HG03025 (cell line): Measurements from ENCODE around the gene RFX2.

Experiments used
- ATAC-seq: cut with Tn5 transposase; IDR thresholded peaks from one replicate; pipeline ENCODE4 v1.9.1; 2021; ENCODE audit warnings: mild to moderate bottlenecking, moderate library complexity; ENCODE audit not compliant: unreplicated experiment, low FRiP score

The RFX2 gene

GRCh38 chr19:6061376-6062130 lies 48.7 kb downstream of the RFX2 start:
- no peak for ATAC-seq

- ATAC-seq: no peak
Measured at GRCh38 chr19:6060600-6061375, 49.5 kb downstream of the RFX2 start.

GRCh38 chr19:6059988-6060599 lies 50.2 kb downstream of the RFX2 start:
- no peak for ATAC-seq

- no peak for ATAC-seq
Measured at GRCh38 chr19:6059396-6059947, 50.8 kb downstream of the RFX2 start.

GRCh38 chr19:6058518-6059201 lies 51.6 kb downstream of the RFX2 start:
- ATAC-seq: no peak

- ATAC-seq: no peak
Measured at GRCh38 chr19:6057651-6058517, 52.4 kb downstream of the RFX2 start.

GRCh38 chr19:6056801-6057650 lies 53.3 kb downstream of the RFX2 start:
- ATAC-seq: no peak

- ATAC-seq: no peak
Measured at GRCh38 chr19:6056282-6056741, 54.0 kb downstream of the RFX2 start.

- no peak for ATAC-seq
Measured at GRCh38 chr19:6055013-6055795, 55.1 kb downstream of the RFX2 start.

- no peak for ATAC-seq
Measured at GRCh38 chr19:6048793-6049405, 61.4 kb downstream of the RFX2 start.

GRCh38 chr19:6048348-6048747 lies 62.0 kb downstream of the RFX2 start:
- ATAC-seq: no peak

GRCh38 chr19:6047741-6048251 lies 62.5 kb downstream of the RFX2 start:
- no peak for ATAC-seq

GRCh38 chr19:6047256-6047655 lies 63.0 kb downstream of the RFX2 start:
- ATAC-seq: no peak

- no peak for ATAC-seq
Measured at GRCh38 chr19:6045108-6045507, 65.2 kb downstream of the RFX2 start.

- ATAC-seq: no peak
Measured at GRCh38 chr19:6044056-6044805, 66.1 kb downstream of the RFX2 start.
